Mesendoderm (in vitro differentiated cells): ENCODE data around the gene LRRC31.
A peak's percentile ranks its signal among the peaks of the same experiment; 100 is the strongest.

ENCODE experiments used
- DNase-seq: peaks from one replicate; pipeline ENCODE4 v3.0.0; 2013
- H2AK5ac ChIP-seq: 2 replicates; pipeline ENCODE4 v1.6.1; 2013; ENCODE audit warnings: low read length, inconsistent platforms
- H2BK120ac ChIP-seq: 2 replicates; pipeline ENCODE4 v1.6.1; 2013; ENCODE audit warnings: low read depth, mild to moderate bottlenecking, low read length, moderate library complexity, mixed read lengths
- H2BK15ac ChIP-seq: replicated peaks from 2 replicates; pipeline ENCODE4 v1.6.1; 2013; ENCODE audit warnings: low read depth, mild to moderate bottlenecking, moderate library complexity
- H2BK5ac ChIP-seq: 2 replicates; pipeline ENCODE4 v1.6.1; 2013; ENCODE audit warnings: low read length, inconsistent platforms
- H3K18ac ChIP-seq: 2 replicates; pipeline ENCODE4 v1.6.1; 2013; ENCODE audit warnings: mild to moderate bottlenecking, low read length, mixed read lengths
- H3K23ac ChIP-seq: one replicate; pipeline ENCODE4 v1.6.1; 2013; ENCODE audit warnings: low read length
- H3K27ac ChIP-seq: 2 replicates; pipeline ENCODE4 v1.5.1; 2013; ENCODE audit warnings: low read depth, mild to moderate bottlenecking, inconsistent platforms, low read length, moderate library complexity
- H3K27me3 ChIP-seq: 2 replicates; pipeline ENCODE4 v1.6.1; 2013; ENCODE audit warnings: low read length, control low read depth, mild to moderate bottlenecking, inconsistent platforms; ENCODE audit not compliant: insufficient read depth, poor library complexity
- H3K36me3 ChIP-seq: 2 replicates; pipeline ENCODE4 v1.6.1; 2013; ENCODE audit warnings: low read length, inconsistent platforms; ENCODE audit not compliant: control insufficient read depth, insufficient read depth
- H3K4ac ChIP-seq: one replicate; pipeline ENCODE4 v1.6.1; 2013; ENCODE audit warnings: low read depth, mild to moderate bottlenecking, low read length, moderate library complexity
- H3K4me1 ChIP-seq: 2 replicates; pipeline ENCODE4 v1.6.1; 2013; ENCODE audit warnings: low read depth, low read length, inconsistent platforms; ENCODE audit not compliant: control insufficient read depth
- H3K4me2 ChIP-seq: 2 replicates; pipeline ENCODE4 v1.6.1; 2013; ENCODE audit warnings: low read length
- H3K4me3 ChIP-seq: 2 replicates; pipeline ENCODE4 v1.5.1; 2013; ENCODE audit warnings: mild to moderate bottlenecking, low read length
- H3K56ac ChIP-seq: one replicate; pipeline ENCODE4 v1.6.1; 2013; ENCODE audit warnings: low read length
- H3K79me1 ChIP-seq: 2 replicates; pipeline ENCODE4 v1.6.1; 2013; ENCODE audit warnings: low read length, inconsistent platforms
- H3K79me2 ChIP-seq: 2 replicates; pipeline ENCODE4 v1.6.1; 2013; ENCODE audit warnings: mild to moderate bottlenecking, low read length; ENCODE audit not compliant: control insufficient read depth, insufficient read depth
- H3K9ac ChIP-seq: 2 replicates; pipeline ENCODE4 v1.6.1; 2013; ENCODE audit warnings: low read length, inconsistent platforms
- H4K5ac ChIP-seq: one replicate; pipeline ENCODE4 v1.6.1; 2013; ENCODE audit warnings: low read length
- H4K8ac ChIP-seq: one replicate; pipeline ENCODE4 v1.6.1; 2013; ENCODE audit warnings: low read depth, mild to moderate bottlenecking, control low read depth, low read length, moderate library complexity
- WGBS: extraction: QIAGEN DNeasy Blood & Tissue Kit; methylation state at CpG from one replicate; pipeline ENCODE4 v1.1.7; 2013; ENCODE audit warnings: low lambda C conversion rate, missing lambda C conversion rate; ENCODE audit not compliant: insufficient coverage; ENCODE audit errors: extremely low coverage; 5-methylcytosine and 5-hydroxymethylcytosine counted together

The LRRC31 gene

GRCh38 chr3:169857811-169858210 lies 11.9 kb downstream of the LRRC31 start:
- no peaks in the 10 kb centered on the region for H3K79me1 ChIP-seq
- no peaks in the 10 kb centered on the region for H3K79me2 ChIP-seq
- H3K18ac ChIP-seq: no peak overlapping the region
- no peak overlapping the region for H2AK5ac ChIP-seq
- no peaks in the 10 kb centered on the region for H3K27me3 ChIP-seq
- no peak overlapping the region for H4K5ac ChIP-seq
- H3K4ac ChIP-seq: no peak overlapping the region
- no peak overlapping the region for H3K27ac ChIP-seq
- no peaks in the 10 kb centered on the region for H3K36me3 ChIP-seq
- no peaks in the 10 kb centered on the region for H3K4me1 ChIP-seq
- H3K4me2 ChIP-seq: no peak overlapping the region
- H3K9ac ChIP-seq: no peak overlapping the region
- H4K8ac ChIP-seq: no peak overlapping the region
- H2BK120ac ChIP-seq: no peak overlapping the region
- WGBS: no CpG with 5 or more reads among the region's 2 CpGs
- no peak overlapping the region for H3K23ac ChIP-seq
- no peak overlapping the region for H3K4me3 ChIP-seq
- H2BK5ac ChIP-seq: no peak overlapping the region
- DNase-seq: no peak
- H3K56ac ChIP-seq: no peak overlapping the region
- H2BK15ac ChIP-seq: no peak overlapping the region

- Histone ChIP-seq H3K4me1 (no peaks in the 10 kb centered on the region), H4K8ac (no peak overlapping the region), H3K36me3 (no peaks in the 10 kb centered on the region), H3K9ac (no peak overlapping the region), H3K79me2 (no peaks in the 10 kb centered on the region), H3K79me1 (no peaks in the 10 kb centered on the region), H3K4ac (no peak overlapping the region), H3K4me2 (no peak overlapping the region), H3K4me3 (no peak overlapping the region), H3K56ac (no peak overlapping the region), H2BK15ac (no peak overlapping the region), H2BK120ac (no peak overlapping the region), H2AK5ac (no peak overlapping the region), H3K27me3 (no peaks in the 10 kb centered on the region), H2BK5ac (no peak overlapping the region), H4K5ac (no peak overlapping the region), H3K23ac (no peak overlapping the region), H3K18ac (no peak overlapping the region), H3K27ac (no peak overlapping the region)
- no peak for DNase-seq
- no CpG with 5 or more reads among the region's 3 CpGs for WGBS
These were observed 14.2 kb downstream of the LRRC31 start for GRCh38 chr3:169855514-169855913.

GRCh38 chr3:169850618-169851017 lies 19.1 kb downstream of the LRRC31 start:
- Histone ChIP-seq H3K23ac (no peak overlapping the region), H3K4me3 (no peak overlapping the region), H3K79me1 (no peaks in the 10 kb centered on the region), H4K8ac (no peak overlapping the region), H4K5ac (no peak overlapping the region), H3K4ac (no peak overlapping the region), H3K4me1 (no peaks in the 10 kb centered on the region), H2BK15ac (no peak overlapping the region), H3K79me2 (no peaks in the 10 kb centered on the region), H2AK5ac (no peak overlapping the region), H3K27me3 (no peaks in the 10 kb centered on the region), H3K36me3 (no peaks in the 10 kb centered on the region), H3K56ac (no peak overlapping the region), H3K9ac (no peak overlapping the region), H3K4me2 (no peak overlapping the region), H3K27ac (no peak overlapping the region), H3K18ac (no peak overlapping the region), H2BK5ac (no peak overlapping the region), H2BK120ac (no peak overlapping the region)
- DNase-seq: no peak

- Histone ChIP-seq H2BK120ac (no peak overlapping the region), H3K18ac (no peak overlapping the region), H4K5ac (no peak overlapping the region), H3K4ac (no peak overlapping the region), H3K9ac (no peak overlapping the region), H3K79me2 (no peaks in the 10 kb centered on the region), H3K27ac (no peak overlapping the region), H2AK5ac (no peak overlapping the region), H2BK5ac (no peak overlapping the region), H3K4me2 (no peak overlapping the region), H4K8ac (no peak overlapping the region), H3K36me3 (no peaks in the 10 kb centered on the region), H2BK15ac (no peak overlapping the region), H3K23ac (no peak overlapping the region), H3K4me1 (no peaks in the 10 kb centered on the region), H3K4me3 (no peak overlapping the region), H3K79me1 (no peaks in the 10 kb centered on the region), H3K27me3 (no peaks in the 10 kb centered on the region), H3K56ac (no peak overlapping the region)
- no peak for DNase-seq
- WGBS: no CpG with 5 or more reads among the region's 3 CpGs
These were observed 21.0 kb downstream of the LRRC31 start for GRCh38 chr3:169848741-169849140.

- no peak overlapping the region for H2BK15ac ChIP-seq
- H2BK120ac ChIP-seq: no peak overlapping the region
- no peak overlapping the region for H4K5ac ChIP-seq
- no peak overlapping the region for H3K23ac ChIP-seq
- no peak overlapping the region for H3K4ac ChIP-seq
- no peak overlapping the region for H3K27ac ChIP-seq
- WGBS: no CpG with 5 or more reads among the region's 4 CpGs
- H3K79me2 ChIP-seq: no peaks in the 10 kb centered on the region
- H3K79me1 ChIP-seq: no peaks in the 10 kb centered on the region
- no peaks in the 10 kb centered on the region for H3K36me3 ChIP-seq
- H3K4me3 ChIP-seq: no peak overlapping the region
- H3K18ac ChIP-seq: no peak overlapping the region
- no peak overlapping the region for H2AK5ac ChIP-seq
- H3K4me2 ChIP-seq: no peak overlapping the region
- H4K8ac ChIP-seq: no peak overlapping the region
- H3K4me1 ChIP-seq: no peaks in the 10 kb centered on the region
- H3K27me3 ChIP-seq: no peaks in the 10 kb centered on the region
- no peak overlapping the region for H3K56ac ChIP-seq
- H3K9ac ChIP-seq: no peak overlapping the region
- H2BK5ac ChIP-seq: no peak overlapping the region
- no peak for DNase-seq
These were observed 21.8 kb downstream of the LRRC31 start for GRCh38 chr3:169847896-169848295.

- Histone ChIP-seq H3K4me2 (no peak overlapping the region), H4K8ac (no peak overlapping the region), H3K4me1 (no peaks in the 10 kb centered on the region), H3K18ac (no peak overlapping the region), H3K79me1 (no peaks in the 10 kb centered on the region), H3K27me3 (no peaks in the 10 kb centered on the region), H2AK5ac (no peak overlapping the region), H3K56ac (no peak overlapping the region), H3K4me3 (no peak overlapping the region), H2BK5ac (no peak overlapping the region), H3K4ac (no peak overlapping the region), H2BK120ac (no peak overlapping the region), H3K23ac (no peak overlapping the region), H3K27ac (no peak overlapping the region), H3K36me3 (no peaks in the 10 kb centered on the region), H3K79me2 (no peaks in the 10 kb centered on the region), H4K5ac (no peak overlapping the region), H2BK15ac (no peak overlapping the region), H3K9ac (no peak overlapping the region)
- DNase-seq: peak; percentile 60
- WGBS: no CpG with 5 or more reads among the region's 11 CpGs
These were observed 23.1 kb downstream of the LRRC31 start for GRCh38 chr3:169846458-169847193.
